ENCODE data around the gene KEL. TPM values are rescaled to one million over a fixed set of nuclear protein-coding genes. Genes with fewer than 3 reads are reported as not detected.
A peak's percentile ranks its signal among the peaks of the same experiment; 100 is the strongest.

Gene KEL
- total RNA-seq, 1 experiment from 2014 or later = not detected

GRCh38 chr7:142998966-142999365 is 36.8 kb upstream of the KEL start:
- H3K4me3 Mint-ChIP-seq (ENCODE audit: unreplicated experiment) = no peak overlapping the region
- no peak overlapping the region for H3K4me3 ChIP-seq (ENCODE audit: low read depth, low read length)
- H3K27me3 ChIP-seq (replicated peaks; ENCODE audit: control insufficient read depth, insufficient read depth, low read length) = no peaks in the 10 kb centered on the region
- no peaks in the 10 kb centered on the region for H3K27me3 Mint-ChIP-seq (ENCODE audit: insufficient read depth, unreplicated experiment)
- intact Hi-C loops (cut with micrococcal nuclease; ENCODE audit: unreplicated experiment) = no loop called here
- BruUV-seq (replicated peaks) = no TSS peak
- H3K36me3 ChIP-seq (ENCODE audit: control insufficient read depth, insufficient read depth, low read length) = no peaks in the 10 kb centered on the region
- no peaks in the 10 kb centered on the region for H3K9me3 ChIP-seq
- POLR2A ChIA-PET = no interaction called here
- peaks cover 17% of the 10 kb centered on the region for H3K4me1 ChIP-seq
- H3K36me3 Mint-ChIP-seq (ENCODE audit: insufficient read depth, unreplicated experiment) = no peaks in the 10 kb centered on the region
- H3K27ac Mint-ChIP-seq (ENCODE audit: unreplicated experiment) = no peak overlapping the region
- TF ChIP-seq CTCF (IDR thresholded peaks at IDR 0.05; ENCODE audit: insufficient read depth in 1 of 2, low read depth in 1 of 2, low read length in 1 of 2, severe bottlenecking in 1 of 2, unreplicated experiment in 1 of 2) = no peak
- CTCF ChIA-PET = interaction anchor here (0.8 to 1.8 kb wide), 5 partner anchors 113 to 216 kb away, joined by 3 to 6 read pairs (median 4); partner anchors contain the start of gene TRPV6
- H3K4me1 Mint-ChIP-seq (ENCODE audit: low read depth, unreplicated experiment) = peaks cover 14% of the 10 kb centered on the region
- H3K9me3 Mint-ChIP-seq (ENCODE audit: unreplicated experiment) = peaks cover 9% of the 10 kb centered on the region
- no peak for DNase-seq

- H3K4me3 ChIP-seq (ENCODE audit: low read depth, low read length) = no peak overlapping the region
- H3K27ac Mint-ChIP-seq (ENCODE audit: unreplicated experiment) = no peak overlapping the region
- no TSS peak for BruUV-seq (replicated peaks)
- intact Hi-C loops (cut with micrococcal nuclease; ENCODE audit: unreplicated experiment) = no loop called here
- no peaks in the 10 kb centered on the region for H3K27me3 Mint-ChIP-seq (ENCODE audit: insufficient read depth, unreplicated experiment)
- no peaks in the 10 kb centered on the region for H3K36me3 ChIP-seq (ENCODE audit: control insufficient read depth, insufficient read depth, low read length)
- H3K9me3 ChIP-seq = no peaks in the 10 kb centered on the region
- no peaks in the 10 kb centered on the region for H3K36me3 Mint-ChIP-seq (ENCODE audit: insufficient read depth, unreplicated experiment)
- POLR2A ChIA-PET = no interaction called here
- H3K4me1 Mint-ChIP-seq (ENCODE audit: low read depth, unreplicated experiment) = peaks cover 8% of the 10 kb centered on the region
- CTCF ChIA-PET = interaction anchor here (0.6 to 1.8 kb wide), 3 partner anchors 117 to 291 kb away, joined by 5 to 10 read pairs (median 10); partner anchors contain the start of gene CASP2
- DNase-seq = peak; percentile 51 to 65
- H3K4me1 ChIP-seq = peaks cover 13% of the 10 kb centered on the region
- no peak for TF ChIP-seq CTCF (IDR thresholded peaks at IDR 0.05; ENCODE audit: insufficient read depth in 1 of 2, low read depth in 1 of 2, low read length in 1 of 2, severe bottlenecking in 1 of 2, unreplicated experiment in 1 of 2)
- H3K27me3 ChIP-seq (replicated peaks; ENCODE audit: control insufficient read depth, insufficient read depth, low read length) = no peaks in the 10 kb centered on the region
- H3K4me3 Mint-ChIP-seq (ENCODE audit: unreplicated experiment) = no peak overlapping the region
- H3K9me3 Mint-ChIP-seq (ENCODE audit: unreplicated experiment) = peaks cover 22% of the 10 kb centered on the region
These were observed 35.4 kb upstream of the KEL start for GRCh38 chr7:142997456-142997989.

- H3K36me3 Mint-ChIP-seq (ENCODE audit: insufficient read depth, unreplicated experiment) = no peaks in the 10 kb centered on the region
- ChIA-PET CTCF (no interaction called here), POLR2A (no interaction called here)
- peaks cover 1% of the 10 kb centered on the region for H3K4me1 Mint-ChIP-seq (ENCODE audit: low read depth, unreplicated experiment)
- no peak overlapping the region for H3K27ac Mint-ChIP-seq (ENCODE audit: unreplicated experiment)
- Histone ChIP-seq H3K36me3 (ENCODE audit: control insufficient read depth, insufficient read depth, low read length) (no peaks in the 10 kb centered on the region), H3K4me3 (ENCODE audit: low read depth, low read length) (no peak overlapping the region), H3K4me1 (peaks cover 3% of the 10 kb centered on the region), H3K9me3 (no peaks in the 10 kb centered on the region), H3K27me3 (replicated peaks; ENCODE audit: control insufficient read depth, insufficient read depth, low read length) (no peaks in the 10 kb centered on the region)
- H3K27me3 Mint-ChIP-seq (ENCODE audit: insufficient read depth, unreplicated experiment) = no peaks in the 10 kb centered on the region
- H3K9me3 Mint-ChIP-seq (ENCODE audit: unreplicated experiment) = peaks cover 22% of the 10 kb centered on the region
- DNase-seq = no peak
- intact Hi-C loops (cut with micrococcal nuclease; ENCODE audit: unreplicated experiment) = no loop called here
- BruUV-seq (replicated peaks) = no TSS peak
- no peak overlapping the region for H3K4me3 Mint-ChIP-seq (ENCODE audit: unreplicated experiment)
- no peak for TF ChIP-seq CTCF (IDR thresholded peaks at IDR 0.05; ENCODE audit: insufficient read depth in 1 of 2, low read depth in 1 of 2, low read length in 1 of 2, severe bottlenecking in 1 of 2, unreplicated experiment in 1 of 2)
These were observed 30.3 kb upstream of the KEL start for GRCh38 chr7:142992427-142992826.
